Stimulated activated CD4-positive, alpha-beta T cell treated with anti-CD3 and anti-CD28 coated beads, Interleukin-1b, Interleukin-23, amount 100 ng/mL, for 1 hour (primary cell): ENCODE measurements around the gene TMEM190.

ENCODE experiments used
- DNase-seq, 2 donors: peaks; one replicate each; pipeline ENCODE4 v3.0.0-alpha.2; 2020; ENCODE audit warnings: low read depth in 2 of 2

Gene TMEM190

GRCh38 chr19:55369653-55370304, 6.8 kb upstream of the TMEM190 start:
- no peak for DNase-seq

GRCh38 chr19:55370305-55370988, 6.2 kb upstream of the TMEM190 start, which contains the start of gene IL11:
Gene IL11, minus strand, starts transcription at chr19:55370463. Its CDS starts 153 bp downstream, at chr19:55370310.
- no peak for DNase-seq

- DNase-seq, result no peak
Observed at GRCh38 chr19:55372316-55373081, 4.1 kb upstream of the TMEM190 start.

DNA sequence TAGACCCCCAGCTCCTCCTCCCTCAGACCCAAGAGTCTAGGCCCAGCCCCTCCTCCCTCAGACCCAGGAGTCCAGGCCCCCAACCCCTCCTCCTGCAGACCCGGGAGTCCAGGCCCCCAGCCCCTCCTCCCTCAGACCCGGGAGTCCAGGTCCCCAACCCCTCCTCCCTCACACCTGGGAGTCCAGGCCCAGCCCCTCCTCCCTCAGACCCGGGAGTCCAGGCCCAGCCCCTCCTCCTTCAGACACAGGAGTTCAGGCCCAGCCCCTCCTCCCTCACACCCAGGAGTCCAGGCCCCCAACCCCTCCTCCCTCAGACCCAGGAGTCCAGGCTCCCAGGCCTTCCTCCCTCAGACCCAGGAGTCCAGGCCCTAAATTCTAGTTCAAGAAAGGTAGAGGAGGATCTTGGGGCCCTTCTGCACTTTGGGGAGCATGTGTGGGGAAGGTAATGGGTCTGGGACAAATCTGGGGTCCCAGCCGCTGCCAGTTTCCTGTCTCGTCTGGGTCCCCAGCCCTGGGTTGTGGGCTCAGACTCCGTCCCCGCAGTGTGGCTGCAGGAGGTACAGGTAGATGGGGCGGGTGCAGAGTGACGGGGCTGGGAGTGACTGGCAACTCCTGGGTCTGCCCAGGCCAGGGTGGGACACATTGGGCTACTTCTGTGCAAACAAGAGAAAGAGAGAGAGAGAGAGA, 3.2 kb upstream of the TMEM190 start:
- DNase-seq, result no peak

GRCh38 chr19:55373993-55374757, 2.5 kb upstream of the TMEM190 start:
- DNase-seq, result no peak

GRCh38 chr19:55377356-55378131, 918 bp downstream of the TMEM190 start:
- no peak for DNase-seq

- no peak for DNase-seq
Observed at GRCh38 chr19:55379174-55379573, 2.5 kb downstream of the TMEM190 start.

DNA sequence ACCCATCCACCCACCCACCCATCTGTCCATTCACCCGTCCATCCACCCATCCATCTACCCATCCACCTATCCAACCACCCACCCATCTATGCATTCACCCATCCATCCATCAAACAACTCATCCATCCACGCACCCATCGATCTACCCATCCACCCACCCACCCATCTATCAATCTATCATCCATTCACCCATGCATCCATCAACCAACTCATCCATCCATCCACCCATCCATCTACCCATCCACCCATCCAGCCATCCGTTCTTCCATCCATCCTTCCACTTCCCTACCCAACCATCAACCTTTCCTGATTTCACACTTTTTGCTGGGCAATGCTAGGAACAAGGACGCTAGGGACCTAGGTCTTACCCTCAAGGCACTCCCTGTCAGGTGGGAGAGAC, 5.4 kb downstream of the TMEM190 start:
- no peak for DNase-seq

- DNase-seq, result no peak
Observed at GRCh38 chr19:55382522-55383054, 6.0 kb downstream of the TMEM190 start.

DNA sequence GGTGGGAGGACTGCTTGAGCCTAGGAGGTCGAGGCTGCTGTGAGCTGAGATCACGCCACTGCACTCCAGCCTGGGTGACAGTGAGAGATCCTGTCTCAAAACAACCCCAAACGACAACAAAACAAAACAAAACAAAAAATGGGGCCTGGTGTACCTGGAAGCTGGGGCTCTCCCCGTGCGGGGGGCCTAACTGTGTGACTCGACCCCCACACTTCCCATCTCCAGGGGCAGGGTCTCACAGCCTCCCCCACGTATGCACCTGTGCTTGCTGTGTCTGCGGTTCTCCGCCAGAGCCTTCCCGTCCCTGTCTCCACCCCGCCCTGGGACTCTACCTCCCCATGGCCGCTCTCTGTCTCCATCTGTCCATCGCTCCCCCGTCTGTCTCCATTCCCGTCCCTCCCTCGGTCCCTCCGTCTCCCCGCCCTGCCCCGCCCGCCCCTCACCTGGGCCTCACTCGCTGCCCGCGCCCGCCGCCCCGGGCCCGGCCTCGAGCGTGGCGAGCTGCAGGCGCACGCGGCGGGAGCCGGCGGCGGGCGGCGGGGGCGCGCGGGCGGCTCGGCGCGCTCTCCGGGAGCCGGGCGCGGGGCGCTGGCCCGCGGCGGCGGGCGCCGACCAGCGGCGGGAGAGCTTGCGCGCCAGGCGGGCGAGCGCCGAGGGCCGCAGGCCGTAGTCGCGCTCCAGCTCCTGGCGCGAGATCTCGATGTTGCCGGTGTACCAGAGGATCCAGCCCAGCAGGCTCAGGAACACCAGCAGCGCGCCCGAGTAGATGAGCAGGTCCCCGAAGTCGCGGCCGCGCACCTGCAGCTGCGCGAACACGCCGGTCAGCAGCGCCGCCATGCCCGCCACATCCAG, 6.9 kb downstream of the TMEM190 start:
- no peak for DNase-seq

DNA sequence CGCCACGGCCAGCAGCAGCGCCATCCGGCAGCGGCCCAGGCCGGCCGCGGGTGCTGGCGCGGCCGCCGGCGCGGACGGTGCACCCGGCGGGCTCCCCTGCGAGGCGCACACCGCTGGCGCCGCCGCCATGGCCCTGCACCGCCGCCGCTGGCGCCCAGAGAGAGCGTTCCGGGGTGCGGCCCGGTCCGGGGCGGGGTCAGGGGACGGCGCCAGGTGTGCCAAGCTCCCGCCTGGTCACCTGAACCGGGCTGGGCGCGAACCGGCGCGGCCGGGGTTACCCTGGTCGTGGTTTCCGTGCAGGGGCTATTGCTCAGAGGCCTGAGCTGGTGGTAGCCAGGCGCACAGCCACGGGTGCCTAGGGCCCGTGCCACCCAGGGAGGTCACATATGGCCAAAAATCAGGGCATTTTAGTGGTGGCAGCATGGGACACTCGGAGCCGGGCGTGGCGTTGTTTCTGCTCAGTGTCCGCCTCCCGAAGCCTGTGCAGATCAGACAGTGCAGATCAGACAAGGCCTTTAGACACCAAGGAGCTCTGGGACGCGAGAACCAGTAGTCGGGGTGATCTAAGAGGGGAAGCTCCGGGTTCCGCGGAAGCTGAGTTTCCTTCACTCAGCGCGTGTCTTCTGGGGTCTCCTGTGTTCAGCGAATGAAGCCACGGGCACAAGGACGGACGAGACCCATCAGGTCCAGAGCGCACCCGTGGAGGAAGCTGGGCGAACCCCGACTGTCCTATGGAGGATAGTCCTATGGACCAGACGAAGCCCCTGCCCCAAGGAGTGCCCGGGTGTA, 7.7 kb downstream of the TMEM190 start, which contains the start of gene TMEM238:
Gene TMEM238 (minus strand): TSS at position 162 of the 789 bp plus-strand sequence. CDS start 33 bp downstream, at position 129.
- no peak for DNase-seq

DNA sequence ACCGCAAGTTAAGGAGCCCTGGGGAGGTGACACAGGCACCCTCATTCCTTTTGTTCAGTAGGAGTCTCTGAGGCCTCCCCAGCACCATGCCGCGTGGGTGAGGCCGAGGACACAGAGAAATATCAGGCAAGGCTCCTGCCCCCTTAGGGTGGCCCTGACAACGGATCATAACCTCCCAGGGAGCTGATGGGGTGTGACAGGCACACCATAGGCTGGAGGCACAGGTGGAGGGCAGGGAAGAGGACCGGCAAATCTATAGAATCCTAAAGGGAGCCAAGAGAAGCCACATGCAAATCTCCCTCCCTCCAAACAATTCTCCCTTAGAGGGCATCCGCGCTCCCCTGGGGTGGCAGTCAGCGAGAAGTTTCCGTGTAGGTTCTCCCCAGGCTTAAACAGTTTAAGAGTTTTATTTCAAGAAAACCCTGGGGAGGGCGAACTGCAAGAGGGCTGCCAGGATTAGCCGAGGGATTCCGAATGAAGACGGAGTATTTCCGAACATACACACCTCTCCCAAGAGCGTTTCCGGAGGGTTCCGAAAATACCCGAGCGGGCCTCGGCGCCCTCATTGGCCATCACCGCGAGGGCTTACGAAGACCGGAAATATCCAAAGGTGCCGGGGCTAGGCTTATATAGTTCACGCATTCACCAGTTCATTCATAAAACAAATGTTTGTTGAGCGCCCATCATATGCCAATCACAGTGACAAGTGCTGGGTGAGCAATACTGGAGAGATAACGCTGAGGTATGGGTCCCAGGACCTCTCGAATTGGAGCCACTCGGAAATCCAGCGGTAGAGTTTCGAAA, 8.5 kb downstream of the TMEM190 start:
- peak; percentile 79 to 95 for DNase-seq

GRCh38 chr19:55385724-55386492, 9.3 kb downstream of the TMEM190 start, which contains the start of gene RPL28:
Gene RPL28, plus strand, starts transcription at chr19:55385932. Its CDS starts 426 bp downstream, at chr19:55386358.
- DNase-seq, result peak; percentile 94 to 96

- no peak for DNase-seq
Observed at GRCh38 chr19:55386493-55386971, 9.9 kb downstream of the TMEM190 start.

GRCh38 chr19:55387736-55388497, 11.3 kb downstream of the TMEM190 start:
- DNase-seq, result no peak
